Measurements from ENCODE around the gene UFM1. TPM values are rescaled to one million over a fixed set of nuclear protein-coding genes. Genes with fewer than 3 reads are reported as not detected.

Gene UFM1
- total RNA-seq, 1 experiment from 2014 or later: 33.9 TPM

GRCh38 chr13:38338089-38338488 lies 11.6 kb upstream of the UFM1 start:
- intact Hi-C loops (cut with micrococcal nuclease): no loop called here
- TF ChIP-seq ELF1 (IDR thresholded peaks at IDR 0.05; ENCODE audit: borderline replicate concordance, low read depth) (no peak), SRF (IDR thresholded peaks at IDR 0.05; ENCODE audit: low read depth) (no peak), FOSL1 (IDR thresholded peaks at IDR 0.05; ENCODE audit: low read depth) (no peak), JUND (IDR thresholded peaks at IDR 0.05) (no peak), ZFX (IDR thresholded peaks at IDR 0.05) (no peak), REST (IDR thresholded peaks at IDR 0.05; ENCODE audit: low read depth) (no peak), TCF7L2 (IDR thresholded peaks at IDR 0.05; ENCODE audit: borderline replicate concordance, extremely low read depth, insufficient read depth, insufficient read length) (no peak), CBX3 (IDR thresholded peaks at IDR 0.05; ENCODE audit: low read depth) (no peak), ZNF274 (IDR thresholded peaks at IDR 0.05; ENCODE audit: low read depth, low read length) (no peak), SP1 (IDR thresholded peaks at IDR 0.05; ENCODE audit: low read depth) (no peak), CTCF (IDR thresholded peaks at IDR 0.05 in 2 of 3, conservative IDR thresholded peaks at IDR 0.05 in 1 of 3; ENCODE audit: borderline replicate concordance in 1 of 3, insufficient read depth in 1 of 3, low read depth in 2 of 3, low read length in 2 of 3) (no peak), ATF3 (IDR thresholded peaks at IDR 0.05) (no peak), ZBTB33 (IDR thresholded peaks at IDR 0.05; ENCODE audit: extremely low read depth, insufficient replicate concordance, low read length) (no peak), SIN3A (IDR thresholded peaks at IDR 0.05; ENCODE audit: low read depth) (no peak), EGR1 (IDR thresholded peaks at IDR 0.05; ENCODE audit: low read depth) (no peak), POLR2A (IDR thresholded peaks at IDR 0.05; ENCODE audit: borderline replicate concordance, extremely low read depth, insufficient read depth, insufficient read length) (no peak), YY1 (IDR thresholded peaks at IDR 0.05; ENCODE audit: extremely low read depth, insufficient replicate concordance, low read depth, low read length) (no peak), EZH2phosphoT487 (IDR thresholded peaks at IDR 0.05; ENCODE audit: borderline replicate concordance) (no peak), MAX (IDR thresholded peaks at IDR 0.05) (no peak), CEBPB (IDR thresholded peaks at IDR 0.05; ENCODE audit: low read depth) (no peak)
- no peak for ATAC-seq
- no peak overlapping the region for H2AFZ ChIP-seq (ENCODE audit: low read depth, low read length, poor library complexity, severe bottlenecking)
- no TSS peak for BruUV-seq (replicated peaks)
- CTCF ChIA-PET: no interaction called here
- no peaks in the 10 kb centered on the region for H3K9me2 ChIP-seq (ENCODE audit: insufficient read depth)
- no peaks in the 10 kb centered on the region for H4K20me1 ChIP-seq (ENCODE audit: insufficient read depth)
- no peaks in the 10 kb centered on the region for H3K9me3 ChIP-seq (ENCODE audit: control insufficient read depth in 1 of 2, insufficient read depth in 1 of 2, low read depth in 1 of 2, low read length in 2 of 2)
- H3K9ac ChIP-seq (ENCODE audit: low read length): no peak overlapping the region
- RAD21 ChIA-PET (ENCODE audit: low non-redundant PET in 1 of 2, low total read pairs in 2 of 2, uncharacterized antibody in 2 of 2, unreplicated experiment in 2 of 2): no interaction called here
- H3K79me2 ChIP-seq (ENCODE audit: insufficient read depth, low read length): no peaks in the 10 kb centered on the region
- no peak overlapping the region for H3K27ac ChIP-seq (ENCODE audit: low read depth, low read length)
- no peak overlapping the region for H3K4me2 ChIP-seq (ENCODE audit: low read length)
- POLR2A ChIA-PET: no interaction called here
- H3K36me3 ChIP-seq (ENCODE audit: control insufficient read depth in 1 of 2, insufficient read depth in 2 of 2, low read length in 2 of 2): no peaks in the 10 kb centered on the region
- H3K4me3 ChIP-seq (replicated peaks in 1 of 2; ENCODE audit: low read depth in 1 of 2, low read length in 2 of 2): no peak overlapping the region
- H3K4me1 ChIP-seq (ENCODE audit: control insufficient read depth in 1 of 2, insufficient read depth in 2 of 2, low read length in 2 of 2): no peaks in the 10 kb centered on the region
- H3K27me3 ChIP-seq (ENCODE audit: insufficient read depth, low read length): no peaks in the 10 kb centered on the region
- DNase-seq (ENCODE audit: low read depth, low spot score): no peak

Data from HCT116 (cell line).